SK-N-SH (cell line): ENCODE results near the gene CRELD2.

ENCODE experiments used
- CHD2 ChIP-seq: fragments of 150-350 bp; IDR thresholded peaks from 2 replicates; pipeline ENCODE4 v1.6.1; 2018; ENCODE audit warnings: low read length; ENCODE audit not compliant: partially characterized antibody
- CTCF ChIP-seq: fragments of 200-600 bp; sonication (generic); IDR thresholded peaks from 2 replicates; pipeline ENCODE4 v1.6.1; 2017; ENCODE audit warnings: antibody characterized with exemption, mild to moderate bottlenecking, moderate library complexity
- EP300 ChIP-seq, 2 experiments: IDR thresholded peaks; 2 replicates each; pipeline versions ENCODE4 v1.4.0 to v1.6.1; 2012; ENCODE audit warnings: borderline replicate concordance in 1 of 2, low read depth in 1 of 2, low read length in 1 of 2
- GATA2 ChIP-seq: sonication (generic); formaldehyde crosslinking; IDR thresholded peaks from 2 replicates; pipeline ENCODE4 v1.5.0; 2020; ENCODE audit warnings: mild to moderate bottlenecking, missing genetic modification reagents
- JUND ChIP-seq: IDR thresholded peaks from 2 replicates; pipeline ENCODE4 v1.4.0; 2012
- NRF1 ChIP-seq: IDR thresholded peaks from 2 replicates; pipeline ENCODE4 v1.6.1; 2012; ENCODE audit warnings: low read depth, mild to moderate bottlenecking, low read length
- PBX3 ChIP-seq: IDR thresholded peaks from 2 replicates; pipeline ENCODE4; 2012
- POLR2AphosphoS5 ChIP-seq: IDR thresholded peaks from 2 replicates; pipeline ENCODE4 v1.6.1; 2012; ENCODE audit warnings: low read depth, low read length
- RFX5 ChIP-seq: IDR thresholded peaks from 2 replicates; pipeline ENCODE4 v1.6.1; 2012; ENCODE audit warnings: mild to moderate bottlenecking, improper control_type of control experiment, low read length
- RXRA ChIP-seq: IDR thresholded peaks from 2 replicates; pipeline ENCODE4 v1.4.0; 2012; ENCODE audit warnings: low read depth, mild to moderate bottlenecking, borderline replicate concordance
- YY1 ChIP-seq: IDR thresholded peaks from 2 replicates; pipeline ENCODE4 v1.4.0; 2012; ENCODE audit warnings: low read depth, mild to moderate bottlenecking

GRCh38 chr22:49959782-49960158 is 41.3 kb downstream of the CRELD2 start:
- no peak for TF ChIP-seq RFX5
- no peak for TF ChIP-seq CTCF
- no peak for TF ChIP-seq EP300 (IDR thresholded peaks at IDR 0.05; ENCODE audit: borderline replicate concordance in 1 of 2, low read depth in 1 of 2, low read length in 1 of 2)
- no peak for TF ChIP-seq JUND
- TF ChIP-seq POLR2AphosphoS5, result no peak
- TF ChIP-seq NRF1, result no peak
- TF ChIP-seq RXRA, result no peak; the same call in 1 of the 2 replicates
- no peak for TF ChIP-seq GATA2
- TF ChIP-seq YY1, result no peak
- TF ChIP-seq PBX3, result 0 out of 2 replicates have a peak, but pooled peaks have one; percentile 2
- no peak for TF ChIP-seq CHD2
